Esophagus squamous epithelium (tissue), 4 donors: ENCODE measurements around the gene STAP2.

Source experiments
- POLR2A ChIP-seq, 4 donors: fragments of 450-650 bp; IDR thresholded peaks; one replicate each; pipeline ENCODE4 v1.6.1; 2017; ENCODE audit warnings: antibody characterized with exemption in 4 of 4, mild to moderate bottlenecking in 4 of 4, moderate library complexity in 3 of 4
- TF ChIP-seq, protein P1 (sequence below), 6 experiments: fragments of 450-650 bp in 4 of 6; fragments of 200-600 bp in 2 of 6; sonication (generic) in 2 of 6; IDR thresholded peaks; one replicate each; pipeline ENCODE4 v1.5.1; 2016 to 2019; ENCODE audit warnings: antibody characterized with exemption in 6 of 6, mild to moderate bottlenecking in 4 of 6, moderate library complexity in 4 of 6

DNA sequence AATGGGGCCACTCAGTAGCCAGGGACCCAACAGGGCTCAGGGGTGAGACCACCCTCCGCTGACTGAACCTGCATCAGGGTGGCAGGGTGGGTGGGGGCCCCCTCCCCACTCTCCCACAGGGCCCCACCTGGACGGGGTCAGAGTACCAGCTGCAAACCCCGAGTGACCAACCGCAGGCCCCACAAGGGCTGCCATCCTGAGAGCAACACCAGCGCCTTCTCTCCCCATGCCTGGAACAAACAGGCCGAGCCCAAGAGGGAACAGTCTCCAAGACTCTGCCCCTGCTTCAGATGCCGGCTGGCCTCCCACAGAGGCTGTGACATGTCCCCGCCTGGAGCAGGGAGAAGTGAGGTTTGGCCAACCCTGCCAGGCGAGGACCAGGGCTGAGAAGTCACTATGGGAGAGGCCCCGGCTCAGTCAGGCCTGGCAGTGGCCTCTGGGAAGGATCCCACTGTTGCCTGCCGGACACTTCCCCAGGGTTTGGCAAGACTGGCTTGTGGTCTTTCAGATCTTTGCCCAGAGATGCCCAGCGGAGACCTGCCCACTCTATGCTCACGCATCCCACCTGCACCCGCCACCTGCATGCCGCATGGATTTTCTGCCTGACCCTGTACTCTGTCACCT is 31.9 kb upstream of the STAP2 start:
- TF ChIP-seq, protein P1, sequence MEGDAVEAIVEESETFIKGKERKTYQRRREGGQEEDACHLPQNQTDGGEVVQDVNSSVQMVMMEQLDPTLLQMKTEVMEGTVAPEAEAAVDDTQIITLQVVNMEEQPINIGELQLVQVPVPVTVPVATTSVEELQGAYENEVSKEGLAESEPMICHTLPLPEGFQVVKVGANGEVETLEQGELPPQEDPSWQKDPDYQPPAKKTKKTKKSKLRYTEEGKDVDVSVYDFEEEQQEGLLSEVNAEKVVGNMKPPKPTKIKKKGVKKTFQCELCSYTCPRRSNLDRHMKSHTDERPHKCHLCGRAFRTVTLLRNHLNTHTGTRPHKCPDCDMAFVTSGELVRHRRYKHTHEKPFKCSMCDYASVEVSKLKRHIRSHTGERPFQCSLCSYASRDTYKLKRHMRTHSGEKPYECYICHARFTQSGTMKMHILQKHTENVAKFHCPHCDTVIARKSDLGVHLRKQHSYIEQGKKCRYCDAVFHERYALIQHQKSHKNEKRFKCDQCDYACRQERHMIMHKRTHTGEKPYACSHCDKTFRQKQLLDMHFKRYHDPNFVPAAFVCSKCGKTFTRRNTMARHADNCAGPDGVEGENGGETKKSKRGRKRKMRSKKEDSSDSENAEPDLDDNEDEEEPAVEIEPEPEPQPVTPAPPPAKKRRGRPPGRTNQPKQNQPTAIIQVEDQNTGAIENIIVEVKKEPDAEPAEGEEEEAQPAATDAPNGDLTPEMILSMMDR (IDR thresholded peaks at IDR 0.05) = no peak
- TF ChIP-seq POLR2A (IDR thresholded peaks at IDR 0.05) = no peak
